Osteocyte (in vitro differentiated cells): ENCODE results near the gene CDH4. TPM values are rescaled to one million over a fixed set of nuclear protein-coding genes. Genes with fewer than 3 reads are reported as not detected.

Experiments used
- DNase-seq: peaks from one replicate; pipeline ENCODE4 v3.0.0; 2021; ENCODE audit warnings: mixed read lengths; ENCODE audit not compliant: unreplicated experiment; ENCODE audit errors: extremely low spot score
- H3K27ac Mint-ChIP-seq: one replicate; pipeline ENCODE4 v1.8.0; 2021; ENCODE audit warnings: mild to moderate bottlenecking, mixed read lengths; ENCODE audit not compliant: unreplicated experiment
- H3K27me3 Mint-ChIP-seq: one replicate; pipeline ENCODE4 v1.8.0; 2021; ENCODE audit warnings: mixed read lengths; ENCODE audit not compliant: unreplicated experiment
- H3K36me3 Mint-ChIP-seq: one replicate; pipeline ENCODE4 v1.8.0; 2021; ENCODE audit warnings: mixed read lengths; ENCODE audit not compliant: unreplicated experiment
- H3K4me1 Mint-ChIP-seq: one replicate; pipeline ENCODE4 v1.8.0; 2021; ENCODE audit warnings: mixed read lengths; ENCODE audit not compliant: unreplicated experiment
- H3K4me3 Mint-ChIP-seq: one replicate; pipeline ENCODE4 v1.8.0; 2021; ENCODE audit warnings: mild to moderate bottlenecking, moderate library complexity, mixed read lengths; ENCODE audit not compliant: unreplicated experiment
- H3K9me3 Mint-ChIP-seq: one replicate; pipeline ENCODE4 v1.8.0; 2021; ENCODE audit warnings: mixed read lengths; ENCODE audit not compliant: unreplicated experiment
- total RNA-seq: library from RNA; stranded (reverse); gene quantifications from 2 replicates; pipeline ENCODE4 v1.2.1, GENCODE V29; 2021
- TF ChIP-seq, protein P1 (sequence below): fragments of 200-600 bp; sonication (generic); IDR thresholded peaks from 2 replicates; pipeline ENCODE4 v1.5.0; 2021; ENCODE audit warnings: antibody characterized with exemption, mild to moderate bottlenecking, moderate library complexity

CDH4 gene
- total RNA-seq, 1 donor from 2014 or later = 1.3 TPM

DNA sequence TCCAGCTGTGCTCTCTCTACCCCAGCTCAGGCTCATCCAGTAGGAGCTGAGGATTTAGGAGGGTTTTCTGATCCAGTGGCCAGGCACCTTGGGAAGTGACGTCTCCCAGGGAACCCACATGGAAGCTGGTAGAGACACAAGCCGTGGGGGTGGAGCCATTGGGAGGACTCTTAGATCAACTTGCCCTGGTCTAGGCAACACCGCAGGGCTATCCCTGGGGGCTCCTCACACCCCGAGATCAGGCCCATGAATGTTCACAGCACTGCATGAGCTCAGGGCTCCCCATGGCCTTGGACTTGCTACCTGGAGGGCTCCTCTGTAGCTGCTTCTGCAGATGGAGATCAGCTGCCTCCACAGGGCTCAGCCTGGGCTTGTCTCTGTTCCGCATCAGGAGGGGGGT is 112.1 kb downstream of the CDH4 start:
- Mint-ChIP-seq H3K4me1 (no peaks in the 10 kb centered on the region), H3K36me3 (no peaks in the 10 kb centered on the region), H3K4me3 (no peak overlapping the region), H3K27me3 (no peaks in the 10 kb centered on the region), H3K9me3 (no peaks in the 10 kb centered on the region), H3K27ac (no peak overlapping the region)
- no peak for DNase-seq
- TF ChIP-seq, protein P1, sequence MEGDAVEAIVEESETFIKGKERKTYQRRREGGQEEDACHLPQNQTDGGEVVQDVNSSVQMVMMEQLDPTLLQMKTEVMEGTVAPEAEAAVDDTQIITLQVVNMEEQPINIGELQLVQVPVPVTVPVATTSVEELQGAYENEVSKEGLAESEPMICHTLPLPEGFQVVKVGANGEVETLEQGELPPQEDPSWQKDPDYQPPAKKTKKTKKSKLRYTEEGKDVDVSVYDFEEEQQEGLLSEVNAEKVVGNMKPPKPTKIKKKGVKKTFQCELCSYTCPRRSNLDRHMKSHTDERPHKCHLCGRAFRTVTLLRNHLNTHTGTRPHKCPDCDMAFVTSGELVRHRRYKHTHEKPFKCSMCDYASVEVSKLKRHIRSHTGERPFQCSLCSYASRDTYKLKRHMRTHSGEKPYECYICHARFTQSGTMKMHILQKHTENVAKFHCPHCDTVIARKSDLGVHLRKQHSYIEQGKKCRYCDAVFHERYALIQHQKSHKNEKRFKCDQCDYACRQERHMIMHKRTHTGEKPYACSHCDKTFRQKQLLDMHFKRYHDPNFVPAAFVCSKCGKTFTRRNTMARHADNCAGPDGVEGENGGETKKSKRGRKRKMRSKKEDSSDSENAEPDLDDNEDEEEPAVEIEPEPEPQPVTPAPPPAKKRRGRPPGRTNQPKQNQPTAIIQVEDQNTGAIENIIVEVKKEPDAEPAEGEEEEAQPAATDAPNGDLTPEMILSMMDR = no peak

DNA sequence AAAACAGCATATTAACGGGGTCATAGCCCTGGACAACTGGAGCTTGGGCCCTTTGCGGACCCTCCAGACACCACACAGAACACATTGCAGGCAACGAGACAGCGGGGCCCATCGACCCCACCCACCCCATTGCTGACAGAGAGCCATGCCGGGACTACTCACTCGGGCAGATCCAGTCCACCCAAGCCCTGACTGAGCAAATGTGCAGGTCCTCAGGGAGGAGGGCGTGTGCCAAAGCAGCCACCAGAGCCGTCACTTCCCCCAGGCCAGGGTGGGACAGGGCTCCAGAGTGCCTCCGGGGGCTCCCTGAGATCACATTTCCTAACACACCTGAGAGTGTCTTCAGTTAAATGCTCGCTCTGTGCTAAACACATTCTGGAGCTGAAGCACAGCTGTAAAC is 114.9 kb downstream of the CDH4 start:
- no peak for DNase-seq
- Mint-ChIP-seq H3K4me1 (no peaks in the 10 kb centered on the region), H3K4me3 (no peak overlapping the region), H3K27me3 (no peaks in the 10 kb centered on the region), H3K9me3 (no peaks in the 10 kb centered on the region), H3K27ac (no peak overlapping the region), H3K36me3 (no peaks in the 10 kb centered on the region)
- TF ChIP-seq, protein P1 = no peak

DNA sequence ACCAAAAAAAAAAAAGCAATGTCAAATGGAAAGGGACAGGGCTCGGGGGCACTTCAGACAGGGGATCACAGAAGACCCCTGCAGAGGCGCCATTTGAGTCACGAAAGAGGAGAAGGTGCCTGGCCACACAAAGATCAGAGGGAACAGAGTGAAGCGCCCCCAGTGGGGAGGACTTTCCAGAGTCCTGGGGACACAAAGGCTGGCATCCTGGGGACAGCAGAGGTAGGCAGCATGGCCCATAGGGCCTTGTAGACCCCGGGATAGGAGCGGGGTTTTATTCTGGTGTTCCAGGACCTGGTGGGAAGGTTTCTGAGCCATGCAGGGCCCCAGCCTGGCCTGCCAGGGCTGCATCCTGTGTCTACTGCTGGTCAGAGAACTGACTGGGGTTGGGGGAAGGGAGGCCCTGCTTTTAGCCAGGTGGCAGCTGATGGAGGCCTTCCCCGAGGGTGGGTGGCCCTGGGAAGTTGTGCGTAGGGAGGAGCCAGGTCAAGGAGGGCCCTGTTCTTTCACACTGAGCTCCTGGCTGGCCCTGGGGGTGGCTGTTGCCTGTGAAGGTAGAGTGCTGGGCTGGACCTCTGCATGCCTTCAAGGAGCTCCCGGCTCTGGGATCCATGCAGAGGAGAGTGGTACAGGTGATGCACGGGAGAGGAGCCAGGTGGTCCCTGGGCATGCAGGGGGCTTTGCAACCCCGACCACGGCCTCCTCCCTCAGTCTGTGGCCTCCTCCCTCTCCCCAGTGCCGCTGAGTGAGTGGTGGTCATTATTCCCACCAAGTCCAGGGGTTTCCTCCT is 117.9 kb downstream of the CDH4 start:
- Mint-ChIP-seq H3K27me3 (no peaks in the 10 kb centered on the region), H3K36me3 (no peaks in the 10 kb centered on the region), H3K27ac (no peak overlapping the region), H3K9me3 (no peaks in the 10 kb centered on the region), H3K4me3 (no peak overlapping the region), H3K4me1 (no peaks in the 10 kb centered on the region)
- TF ChIP-seq, protein P1 = no peak
- DNase-seq = no peak

DNA sequence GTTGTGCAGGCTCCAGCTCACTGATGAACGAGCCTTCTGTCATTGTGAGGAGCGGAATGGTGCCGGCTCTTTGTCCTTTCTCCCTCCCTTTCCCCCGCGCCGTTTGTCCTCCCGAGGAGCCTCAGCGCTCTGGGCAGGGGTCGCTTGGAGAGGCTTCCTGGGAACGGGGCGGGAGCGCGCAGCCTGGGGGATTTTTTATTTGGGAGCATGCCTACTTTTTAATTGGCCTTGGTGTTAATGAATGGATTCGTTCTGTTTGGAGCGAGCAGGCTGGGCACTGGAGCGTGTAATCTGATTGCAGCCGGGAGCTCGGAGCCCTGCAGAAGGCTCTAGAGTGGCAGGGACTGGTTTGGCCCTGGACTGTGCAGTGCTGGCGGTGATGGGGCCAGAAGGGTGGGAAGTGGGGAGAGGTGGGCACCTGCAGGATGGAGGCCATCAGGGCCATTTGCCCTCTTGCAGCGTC is 118.8 kb downstream of the CDH4 start:
- TF ChIP-seq, protein P1 = no peak
- Mint-ChIP-seq H3K4me3 (no peak overlapping the region), H3K4me1 (no peaks in the 10 kb centered on the region), H3K9me3 (no peaks in the 10 kb centered on the region), H3K27me3 (no peaks in the 10 kb centered on the region), H3K27ac (no peak overlapping the region), H3K36me3 (no peaks in the 10 kb centered on the region)
- no peak for DNase-seq

DNA sequence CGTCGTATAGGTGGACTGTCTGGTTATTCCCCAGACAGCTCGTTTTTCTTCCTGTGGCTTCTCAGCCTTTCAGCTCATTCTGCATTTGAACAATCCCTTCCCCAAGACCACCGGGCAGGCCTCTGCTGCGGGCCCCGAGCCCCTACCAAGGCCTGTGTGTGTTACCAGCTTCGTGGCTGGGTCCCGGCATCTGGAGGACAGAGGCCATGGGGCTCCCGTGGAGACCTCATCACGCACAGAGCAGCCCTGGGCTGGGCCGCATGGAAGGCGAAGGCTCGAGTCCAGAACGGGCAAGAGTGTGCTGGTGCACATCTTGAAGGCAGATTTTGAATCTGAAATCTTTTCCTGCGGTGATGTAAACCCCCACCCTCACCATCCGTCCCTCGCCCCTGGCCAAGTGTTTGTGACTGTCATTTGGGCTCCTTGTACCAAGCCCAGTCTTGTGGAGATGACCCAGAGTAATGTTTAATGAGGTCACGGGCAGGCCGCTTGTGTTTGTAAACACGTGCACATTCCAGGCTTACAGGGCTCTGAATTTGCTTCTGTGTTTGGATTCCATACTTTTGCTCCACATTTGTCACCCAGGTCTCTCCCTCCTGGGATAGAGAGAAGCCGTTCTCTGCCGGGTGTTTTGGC is 119.6 kb downstream of the CDH4 start:
- no peak for DNase-seq
- Mint-ChIP-seq H3K27ac (no peak overlapping the region), H3K9me3 (no peaks in the 10 kb centered on the region), H3K4me1 (no peaks in the 10 kb centered on the region), H3K4me3 (no peak overlapping the region), H3K36me3 (no peaks in the 10 kb centered on the region), H3K27me3 (no peaks in the 10 kb centered on the region)
- TF ChIP-seq, protein P1 = no peak
